Calu3 (cell line): ENCODE data around the gene IKZF5. TPM values are rescaled to one million over a fixed set of nuclear protein-coding genes. Genes with fewer than 3 reads are reported as not detected.

Experiments
- BruUV-seq: library from RNA; stranded (reverse); fragments of 400-500 nt; replicated peaks from 2 replicates; lab custom pipeline; 2021; lab: Mats Ljungman, UMichigan
- CTCF ChIA-PET: fragments of 300-600 bp; sonication (Branson Sonifier 250); formaldehyde crosslinking; loops from one replicate; lab custom pipeline; 2022; ENCODE audit warnings: antibody characterized with exemption; lab: Charles Lee
- DNase-seq: peaks from one replicate; pipeline ENCODE4 v3.0.0; 2022
- H3K27ac Mint-ChIP-seq: one replicate; pipeline ENCODE4 v1.8.0; 2022; ENCODE audit warnings: mixed read lengths; ENCODE audit not compliant: unreplicated experiment
- H3K27me3 Mint-ChIP-seq: one replicate; pipeline ENCODE4 v1.8.0; 2022; ENCODE audit warnings: mixed read lengths; ENCODE audit not compliant: unreplicated experiment
- H3K36me3 Mint-ChIP-seq: one replicate; pipeline ENCODE4 v1.8.0; 2022; ENCODE audit warnings: mild to moderate bottlenecking, moderate library complexity, mixed read lengths; ENCODE audit not compliant: insufficient read depth, unreplicated experiment
- H3K4me1 Mint-ChIP-seq: one replicate; pipeline ENCODE4 v1.8.0; 2022; ENCODE audit warnings: mild to moderate bottlenecking, low read depth, mixed read lengths; ENCODE audit not compliant: unreplicated experiment
- H3K4me3 Mint-ChIP-seq: one replicate; pipeline ENCODE4 v1.8.0; 2022; ENCODE audit warnings: mild to moderate bottlenecking, low read depth, moderate library complexity, mixed read lengths; ENCODE audit not compliant: unreplicated experiment
- H3K9me3 Mint-ChIP-seq: one replicate; pipeline ENCODE4 v1.8.0; 2022; ENCODE audit warnings: low read depth, mixed read lengths; ENCODE audit not compliant: unreplicated experiment
- CTCF ChIP-seq: fragments of 200-600 bp; IDR thresholded peaks from one replicate; pipeline ENCODE4 v1.8.0; 2022; ENCODE audit warnings: antibody characterized with exemption; ENCODE audit not compliant: unreplicated experiment
- intact Hi-C: fragments of 100-400 bp; cut with micrococcal nuclease; formaldehyde crosslinking; loops from one replicate; pipeline ENCODE4 v1.10.0; 2022; ENCODE audit not compliant: unreplicated experiment
- total RNA-seq: library from RNA; stranded (reverse); gene quantifications from 2 replicates; pipeline ENCODE4 v1.2.3, GENCODE V29; 2022

IKZF5 gene
- total RNA-seq, 1 experiment from 2014 or later = 9.2 TPM

GRCh38 chr10:122990278-122990677, 18.3 kb downstream of the IKZF5 start:
- DNase-seq = no peak
- no peak overlapping the region for H3K4me3 Mint-ChIP-seq
- TF ChIP-seq CTCF = no peak
- no peaks in the 10 kb centered on the region for H3K9me3 Mint-ChIP-seq
- intact Hi-C loops = no loop called here
- no peaks in the 10 kb centered on the region for H3K27me3 Mint-ChIP-seq
- peaks cover 6% of the 10 kb centered on the region for H3K36me3 Mint-ChIP-seq
- CTCF ChIA-PET = no interaction called here
- no peaks in the 10 kb centered on the region for H3K4me1 Mint-ChIP-seq
- BruUV-seq = no TSS peak
- H3K27ac Mint-ChIP-seq = no peak overlapping the region

- no peak overlapping the region for H3K4me3 Mint-ChIP-seq
- no peak for DNase-seq
- H3K4me1 Mint-ChIP-seq = no peaks in the 10 kb centered on the region
- intact Hi-C loops = no loop called here
- no peaks in the 10 kb centered on the region for H3K9me3 Mint-ChIP-seq
- H3K27me3 Mint-ChIP-seq = no peaks in the 10 kb centered on the region
- H3K36me3 Mint-ChIP-seq = peaks cover 6% of the 10 kb centered on the region
- CTCF ChIA-PET = no interaction called here
- TF ChIP-seq CTCF = no peak
- H3K27ac Mint-ChIP-seq = no peak overlapping the region
- no TSS peak for BruUV-seq
Measured at GRCh38 chr10:122988501-122988900, 20.1 kb downstream of the IKZF5 start.

GRCh38 chr10:122986335-122986734, 22.3 kb downstream of the IKZF5 start:
- intact Hi-C loops = no loop called here
- Mint-ChIP-seq H3K27me3 (no peaks in the 10 kb centered on the region), H3K4me3 (no peak overlapping the region), H3K4me1 (no peaks in the 10 kb centered on the region), H3K27ac (no peak overlapping the region), H3K36me3 (peaks cover 7% of the 10 kb centered on the region), H3K9me3 (no peaks in the 10 kb centered on the region)
- no peak for DNase-seq
- no peak for TF ChIP-seq CTCF
- BruUV-seq = no TSS peak
- CTCF ChIA-PET = no interaction called here

DNA sequence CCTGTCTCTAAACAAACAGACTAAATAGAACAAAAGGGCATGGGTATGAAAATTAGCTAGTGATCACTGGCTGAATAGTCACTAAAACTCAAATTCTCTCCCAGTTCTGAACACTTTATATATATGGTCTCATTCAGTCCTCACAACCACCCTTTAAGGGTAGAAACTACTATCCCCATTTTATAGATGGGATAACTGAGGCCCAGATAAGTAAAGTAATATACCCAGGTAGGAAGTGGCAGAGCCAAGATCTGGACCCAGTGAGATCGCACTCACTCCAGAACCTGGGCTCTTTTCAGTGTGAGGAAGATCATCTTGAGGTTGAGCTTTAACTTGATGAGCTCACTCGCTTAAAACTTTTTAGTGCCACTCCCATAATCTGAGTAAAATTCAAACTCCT, 23.9 kb downstream of the IKZF5 start:
- intact Hi-C loops = no loop called here
- Mint-ChIP-seq H3K9me3 (no peaks in the 10 kb centered on the region), H3K27me3 (no peaks in the 10 kb centered on the region), H3K4me1 (no peaks in the 10 kb centered on the region), H3K36me3 (peaks cover 24% of the 10 kb centered on the region), H3K4me3 (no peak overlapping the region), H3K27ac (no peak overlapping the region)
- no peak for TF ChIP-seq CTCF
- BruUV-seq = no TSS peak
- CTCF ChIA-PET = no interaction called here
- DNase-seq = no peak
